GM19099 (cell line): ENCODE measurements around the gene HOTAIR.

Experiments
- POLR2A ChIP-seq: IDR thresholded peaks from 3 replicates; pipeline ENCODE4 v1.6.1; 2011; ENCODE audit warnings: low read depth; ENCODE audit not compliant: insufficient read length; ENCODE audit errors: extremely low read depth

The HOTAIR gene

GRCh38 chr12:53980104-53980801, 5.5 kb upstream of the HOTAIR start:
- TF ChIP-seq POLR2A: no peak

- TF ChIP-seq POLR2A: no peak
These were observed 4.0 kb upstream of the HOTAIR start for GRCh38 chr12:53978477-53979356.

- TF ChIP-seq POLR2A: no peak
These were observed 3.1 kb upstream of the HOTAIR start for GRCh38 chr12:53977596-53978445.

GRCh38 chr12:53976823-53977595, 2.3 kb upstream of the HOTAIR start:
- TF ChIP-seq POLR2A: no peak

GRCh38 chr12:53976172-53976822, 1.5 kb upstream of the HOTAIR start:
- no peak for TF ChIP-seq POLR2A

GRCh38 chr12:53975479-53976152, 862 bp upstream of the HOTAIR start:
- TF ChIP-seq POLR2A: no peak

- no peak for TF ChIP-seq POLR2A
These were observed 314 bp upstream of the HOTAIR start for GRCh38 chr12:53975064-53975471.

GRCh38 chr12:53973236-53974042, 1.3 kb downstream of the HOTAIR start:
- TF ChIP-seq POLR2A: no peak

GRCh38 chr12:53972722-53973235, 2.0 kb downstream of the HOTAIR start, which contains the start of gene HOXC11:
TSS of gene HOXC11 (plus strand) at chr12:53973126. CDS start at chr12:53973242, 116 bp downstream.
- no peak for TF ChIP-seq POLR2A

- no peak for TF ChIP-seq POLR2A
These were observed 2.5 kb downstream of the HOTAIR start for GRCh38 chr12:53972152-53972702.

- no peak for TF ChIP-seq POLR2A
These were observed 3.1 kb downstream of the HOTAIR start for GRCh38 chr12:53971686-53972085.

GRCh38 chr12:53971129-53971528, 3.6 kb downstream of the HOTAIR start:
- TF ChIP-seq POLR2A: no peak

GRCh38 chr12:53970451-53970850, 4.3 kb downstream of the HOTAIR start:
- TF ChIP-seq POLR2A: no peak
